Right ventricle myocardium superior (tissue), 1 donor: ENCODE data around the gene TASOR2. TPM values are rescaled to one million over a fixed set of nuclear protein-coding genes. Genes with fewer than 3 reads are reported as not detected.
A peak's percentile ranks its signal among the peaks of the same experiment; 100 is the strongest.

ENCODE experiments used
- ATAC-seq: fragments of 200-7000 bp; cut with Tn5 transposase; one replicate; pipeline ENCODE4 v1.9.1; 2020; ENCODE audit warnings: mild to moderate bottlenecking; ENCODE audit not compliant: poor library complexity
- DNase-seq: peaks from one replicate; pipeline ENCODE4 v3.0.0-alpha.2; 2020
- intact Hi-C: fragments of 100-400 bp; cut with DNase I; formaldehyde crosslinking; loops from one replicate; pipeline ENCODE4 v1.11.2; 2022
- total RNA-seq: library from RNA; stranded (reverse); fragmentation: NEBNext Ultra II Directional; extraction: Animal tissue kit (Norgen Biotek cat#: 25700); gene quantifications from one replicate; pipeline ENCODE4 v1.2.1, GENCODE V29; 2021
- donor health status: DM: no; HTN: yes; CAD: no; lungs with severe emphysema.

The TASOR2 gene
- total RNA-seq, 1 donor from 2014 or later = 35.8 TPM

DNA sequence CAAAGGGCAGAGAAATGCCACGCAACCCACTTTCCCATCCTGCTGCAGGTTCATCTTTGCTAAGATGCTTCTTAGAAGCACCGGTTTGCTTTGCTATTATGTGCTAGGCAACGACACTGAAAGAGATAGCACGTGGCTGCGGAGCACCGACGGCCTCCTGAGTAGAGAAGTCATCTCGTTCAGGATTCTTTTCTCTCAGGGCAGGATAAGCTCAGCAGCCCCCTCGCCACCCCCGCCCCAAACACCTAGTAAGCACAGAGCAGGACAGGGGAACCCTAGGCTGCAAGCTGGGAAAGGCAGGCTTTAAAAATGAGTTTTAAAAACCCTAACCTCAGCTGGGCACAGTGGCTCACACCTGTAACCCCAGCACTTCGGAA is 33.3 kb upstream of the TASOR2 start:
- ATAC-seq (no peak), DNase-seq (no peak)
- intact Hi-C loops = no loop called here

DNA sequence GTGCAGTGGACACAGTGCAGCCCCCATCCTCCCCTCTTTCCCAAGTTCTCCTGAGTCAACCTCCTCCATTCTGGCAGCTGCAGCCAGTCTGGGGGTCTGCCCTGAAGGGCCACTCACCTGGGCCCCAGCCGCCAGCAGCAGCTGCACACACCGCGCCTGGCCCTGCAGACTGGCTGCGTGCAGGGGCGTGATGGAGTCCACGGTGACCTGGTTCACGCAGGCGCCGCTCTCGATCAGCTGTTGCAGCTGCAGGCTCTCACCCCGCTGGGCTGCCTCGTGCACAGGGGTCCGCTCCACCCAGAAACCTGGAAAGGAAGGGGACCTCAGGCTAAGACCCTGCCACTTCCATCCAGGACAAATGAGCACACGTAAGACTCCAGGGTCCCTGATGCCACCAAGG is 31.9 kb upstream of the TASOR2 start:
- no peak for DNase-seq
- intact Hi-C loops = no loop called here
- no peak for ATAC-seq

DNA sequence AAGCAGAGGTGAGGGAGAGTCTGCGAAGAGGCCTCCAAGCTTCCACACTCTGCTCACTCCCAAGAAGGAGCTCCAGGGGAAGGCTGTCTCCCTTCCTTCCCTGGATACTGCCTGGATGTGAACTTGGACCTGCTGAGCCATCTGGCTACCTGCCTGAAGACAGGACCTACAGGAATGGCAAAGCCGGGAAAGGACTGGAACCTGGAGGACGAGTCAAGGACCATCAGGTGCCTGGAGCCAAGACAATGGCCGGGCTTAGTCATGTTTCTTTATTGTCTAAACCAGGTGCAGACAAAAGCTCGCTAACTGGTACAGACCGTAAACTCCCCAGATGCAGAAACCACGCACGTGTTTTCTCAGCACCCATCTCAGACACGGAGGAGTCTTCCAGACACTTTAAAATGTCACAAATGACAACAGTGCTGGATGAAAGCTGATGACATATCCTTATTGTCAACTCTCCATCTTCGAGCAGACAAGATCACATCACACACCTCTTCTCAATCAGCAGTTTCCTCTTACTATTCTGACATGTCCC is 30.4 kb upstream of the TASOR2 start:
- intact Hi-C loops = no loop called here
- ATAC-seq = no peak
- no peak for DNase-seq

DNA sequence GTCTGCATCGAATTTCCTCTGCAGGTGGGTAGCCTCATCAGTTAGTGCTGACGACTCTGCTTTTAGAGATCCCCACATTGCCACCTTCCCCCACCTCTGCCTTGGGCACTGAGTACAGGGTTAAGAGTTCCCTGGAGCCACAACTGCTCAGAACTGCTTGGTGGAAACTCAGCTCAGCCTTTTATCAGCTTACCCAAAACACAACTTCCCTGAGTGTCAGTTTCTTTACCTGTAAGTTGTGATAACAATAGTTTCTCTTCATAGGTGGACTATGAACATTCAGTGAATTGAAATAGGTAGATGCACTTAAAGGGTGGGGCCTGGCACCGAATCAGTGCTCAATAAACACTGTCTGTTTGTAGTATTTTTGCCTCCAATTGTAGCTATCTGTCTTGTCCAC is 29.5 kb upstream of the TASOR2 start:
- ATAC-seq (no peak), DNase-seq (no peak)
- intact Hi-C loops = no loop called here

DNA sequence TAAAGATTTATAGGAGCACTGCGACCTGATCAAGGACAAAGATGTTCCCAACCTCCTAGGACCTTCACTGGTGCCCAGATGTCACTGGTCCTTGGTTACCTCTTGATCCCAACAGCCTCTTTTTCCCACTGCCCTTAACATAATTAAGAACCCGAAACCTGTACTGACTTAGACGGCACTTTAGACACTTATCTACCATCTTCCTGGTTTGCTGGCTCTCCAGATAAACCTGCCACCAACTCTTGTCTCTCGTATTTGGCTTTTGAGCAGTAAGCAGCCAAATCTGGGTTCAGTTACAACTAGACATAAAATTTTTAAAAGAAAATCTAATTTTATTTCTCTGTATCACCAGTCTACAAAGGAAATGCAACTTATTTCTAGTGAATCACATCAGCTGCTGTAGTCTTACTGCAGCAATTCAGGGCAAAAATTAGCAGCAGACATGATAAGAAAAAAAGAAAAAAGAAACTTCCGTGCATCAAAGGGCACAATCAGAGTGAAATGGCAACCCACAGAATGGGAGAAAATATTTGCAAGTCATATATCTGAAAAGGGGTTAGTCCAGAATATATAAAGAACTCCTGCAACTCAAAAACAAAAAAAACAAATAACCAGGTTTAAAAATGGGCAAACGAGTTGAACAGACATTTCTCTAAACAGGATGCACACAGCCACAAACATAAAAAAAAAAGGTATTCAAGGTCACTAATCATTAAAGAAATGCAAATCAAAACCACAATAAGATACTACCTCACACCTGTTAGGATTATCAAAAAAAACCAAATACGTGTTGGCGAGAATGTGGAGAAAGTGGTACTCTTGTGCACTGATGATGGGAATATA is 27.7 kb upstream of the TASOR2 start:
- no peak for DNase-seq
- ATAC-seq = no peak
- intact Hi-C loops = no loop called here

DNA sequence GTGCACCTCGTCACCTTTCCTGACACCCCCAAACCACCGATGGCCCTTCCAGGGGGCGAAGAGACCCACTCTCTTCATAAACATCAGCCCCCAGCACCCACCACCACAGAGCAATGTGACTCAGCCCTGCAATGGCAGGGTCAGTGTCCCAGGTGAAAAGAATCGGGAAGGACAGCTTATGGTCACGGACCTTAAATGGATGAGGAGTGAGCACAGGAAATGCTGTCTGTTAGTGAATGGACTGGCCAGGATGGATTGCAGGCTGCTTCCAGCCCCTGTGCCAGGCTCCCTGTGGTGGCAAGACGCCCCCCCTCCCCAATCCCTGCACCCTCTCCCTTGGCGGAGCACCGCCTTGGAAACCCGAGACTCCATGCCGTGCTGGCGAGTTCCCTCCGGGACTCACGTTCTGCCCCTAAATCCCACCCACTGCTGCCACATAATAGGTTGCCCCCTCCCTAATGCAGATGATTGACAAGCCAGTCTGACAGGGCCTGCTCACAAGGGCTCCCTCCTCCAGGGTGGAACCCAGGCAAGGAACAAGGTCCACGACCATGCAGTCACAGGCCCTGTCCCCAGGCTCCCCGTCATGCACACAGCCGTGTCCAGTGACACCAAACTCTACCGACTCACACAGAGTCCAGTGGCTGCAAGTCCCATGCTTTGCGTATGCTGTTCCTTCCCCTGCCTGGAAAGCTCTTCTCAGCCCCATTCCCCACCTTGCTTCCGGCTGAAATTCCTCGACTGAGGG is 25.6 kb upstream of the TASOR2 start:
- intact Hi-C loops = no loop called here
- DNase-seq (no peak), ATAC-seq (no peak)

DNA sequence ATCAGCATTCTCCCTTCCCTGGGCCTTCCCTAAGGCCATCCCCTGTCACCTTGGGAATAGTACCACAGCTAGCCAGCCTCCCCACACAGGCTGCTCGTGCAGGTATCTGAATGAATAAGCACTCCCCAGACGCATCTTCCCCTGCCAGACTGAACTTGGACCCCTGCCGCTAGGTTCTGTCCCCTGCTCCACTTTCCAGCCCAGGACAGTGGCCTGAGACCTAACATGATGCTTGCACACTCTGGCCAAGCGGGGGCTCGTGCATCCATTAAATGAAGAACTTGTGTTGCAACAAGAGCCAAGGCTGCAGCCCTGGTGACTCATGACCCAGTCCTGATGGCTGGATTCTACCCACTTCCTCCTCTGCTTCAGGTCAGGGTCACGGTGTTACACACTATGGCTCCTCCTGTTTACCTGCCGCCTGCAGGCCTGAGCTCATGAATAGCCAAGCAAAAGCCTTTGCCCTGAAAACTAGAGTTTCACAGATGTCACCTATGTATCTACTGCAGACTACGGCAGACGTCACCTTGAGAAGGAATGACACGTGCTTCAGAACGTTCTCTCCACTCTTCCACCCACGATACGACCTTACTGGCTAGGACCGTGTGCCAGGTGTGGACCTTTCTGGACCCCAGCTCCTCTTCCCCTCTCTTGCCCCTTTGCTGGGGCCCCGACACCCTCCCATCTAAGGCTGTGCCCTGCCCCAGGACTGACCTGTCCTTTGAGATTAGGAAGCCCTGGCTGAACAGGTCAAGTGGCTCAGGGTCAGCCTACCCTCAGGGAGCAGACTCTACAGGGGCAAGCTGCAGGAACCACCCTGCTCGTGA is 24.7 kb upstream of the TASOR2 start:
- peak; percentile 47 for ATAC-seq

DNA sequence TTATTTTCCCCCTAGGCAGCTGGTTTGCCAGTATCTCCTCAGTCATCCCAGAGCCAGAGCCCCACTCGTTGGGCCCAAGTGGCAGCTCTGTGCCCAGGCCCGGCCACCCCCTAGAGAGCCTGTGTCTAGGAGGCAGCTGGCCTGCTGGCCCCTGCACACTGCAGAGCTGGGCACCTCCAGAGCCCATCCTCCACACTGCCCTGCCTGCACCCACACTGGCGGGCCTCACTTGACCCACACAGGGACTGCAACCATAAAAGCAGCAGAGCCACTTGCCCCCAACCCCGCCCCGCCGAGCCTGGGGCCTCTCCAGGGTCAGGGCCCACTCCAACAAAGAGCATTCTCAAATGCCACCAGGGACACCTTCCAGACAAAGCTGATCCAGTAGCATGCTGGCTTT is 23.6 kb upstream of the TASOR2 start:
- DNase-seq (no peak), ATAC-seq (no peak)
- intact Hi-C loops = no loop called here

More for the DNA sequence above, 24.7 kb upstream of the TASOR2 start:
- DNase-seq = peak; percentile 60
- intact Hi-C loops = no loop called here

DNA sequence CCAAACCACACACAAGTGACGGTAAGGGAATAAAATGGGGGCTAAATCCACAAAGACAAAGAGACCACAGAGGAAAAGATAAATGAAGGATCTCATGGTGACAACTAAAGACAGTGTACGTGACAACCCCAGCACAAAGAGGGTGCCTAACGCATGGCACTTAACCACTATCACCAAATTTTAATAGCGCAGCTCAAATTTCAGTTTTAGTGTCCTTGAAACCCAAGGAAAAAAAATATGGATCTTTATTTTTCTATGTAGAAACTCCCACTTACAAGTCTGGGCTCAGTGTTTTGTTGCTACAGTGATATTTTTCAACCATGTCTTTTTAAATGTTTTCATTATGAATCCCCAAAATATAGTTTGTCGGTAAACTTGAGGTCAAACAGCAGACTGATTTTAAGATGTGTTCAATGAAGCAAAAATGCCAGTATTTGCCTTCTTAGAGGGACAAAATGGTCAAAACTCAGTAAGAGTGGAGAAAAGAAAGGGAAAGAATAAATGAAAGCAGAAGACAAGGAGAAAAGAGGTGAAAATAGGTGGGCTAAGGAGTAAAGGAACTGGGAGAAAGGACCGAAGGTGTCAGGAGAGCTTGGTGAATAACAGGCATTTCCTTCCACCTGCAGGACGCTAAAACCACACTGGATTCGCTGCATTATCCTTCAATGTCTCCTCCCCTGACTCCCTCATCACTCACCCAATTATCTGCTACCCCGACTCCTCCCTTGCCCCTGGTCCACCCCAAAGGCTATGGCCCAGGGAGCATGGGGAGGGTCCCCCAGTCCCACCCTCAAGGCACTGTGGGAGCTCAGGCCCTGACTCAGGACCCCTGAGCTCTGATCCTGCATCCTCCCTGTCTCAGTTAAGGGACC is 21.7 kb upstream of the TASOR2 start:
- DNase-seq (no peak), ATAC-seq (no peak)
- intact Hi-C loops = no loop called here

DNA sequence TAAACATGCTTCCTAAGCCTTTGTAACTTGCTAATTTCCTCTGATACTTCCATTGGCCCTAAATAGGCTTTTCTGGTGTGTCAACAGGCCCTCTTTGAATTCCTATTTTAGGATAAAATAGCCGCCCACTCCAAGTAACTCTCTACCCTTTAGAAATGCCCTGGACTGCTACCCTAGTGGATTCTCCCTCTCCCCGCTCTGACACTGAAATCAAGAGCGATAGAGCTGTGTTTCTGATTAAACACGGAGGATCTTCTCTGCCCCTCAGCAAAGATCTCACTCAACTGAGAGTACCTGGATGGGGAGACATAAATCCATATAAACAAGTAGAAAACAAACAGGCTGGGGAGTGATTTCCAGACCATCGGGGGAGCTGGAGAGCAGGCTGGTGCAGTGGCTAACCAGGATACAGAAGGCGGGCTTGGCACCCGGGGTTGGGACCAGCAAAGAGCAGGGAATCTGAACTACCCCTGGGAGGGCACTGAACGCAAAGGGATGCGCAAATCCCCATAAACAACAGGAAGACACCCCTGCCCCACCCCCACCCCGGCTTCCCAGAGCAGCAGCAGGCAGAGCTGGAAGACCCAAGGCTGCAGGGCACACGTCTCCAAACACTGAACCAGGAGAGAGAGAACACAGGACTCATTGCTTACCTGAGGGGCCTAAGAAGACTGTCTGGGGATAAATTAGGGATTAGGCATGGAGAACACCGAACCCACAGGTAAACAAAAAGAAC is 20.8 kb upstream of the TASOR2 start:
- ATAC-seq (no peak), DNase-seq (no peak)
- intact Hi-C loops = no loop called here

DNA sequence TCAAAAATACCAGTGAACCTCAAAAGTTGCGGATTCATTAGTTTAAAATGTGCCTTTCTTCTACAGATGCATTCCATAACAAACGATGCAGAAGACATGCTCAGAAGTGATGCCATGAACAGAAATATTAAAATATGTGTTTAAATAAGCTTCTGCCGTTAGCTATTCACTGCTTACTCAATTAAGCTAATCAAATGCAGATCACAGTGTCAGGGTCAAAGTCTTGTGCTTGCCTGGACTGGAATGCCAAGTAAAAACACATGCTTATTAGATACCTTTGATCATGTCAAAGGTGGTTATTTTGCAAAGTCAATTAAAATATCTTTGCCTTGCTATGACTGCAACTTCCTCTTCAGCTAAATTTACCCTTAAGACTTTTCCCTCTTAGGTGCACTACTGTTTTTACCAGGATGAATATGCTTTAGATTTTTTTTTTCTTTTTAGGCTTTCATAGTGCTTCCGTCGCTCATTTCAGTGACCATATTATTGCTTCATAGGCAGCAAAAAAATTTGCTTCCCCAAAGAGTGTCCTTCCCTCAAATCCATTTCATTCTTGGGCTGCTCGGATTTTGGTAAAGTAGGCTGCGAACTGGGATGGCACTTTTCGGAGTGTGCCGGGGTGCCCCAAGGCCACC is 19.1 kb upstream of the TASOR2 start:
- ATAC-seq = no peak
- intact Hi-C loops = no loop called here
- DNase-seq = no peak

DNA sequence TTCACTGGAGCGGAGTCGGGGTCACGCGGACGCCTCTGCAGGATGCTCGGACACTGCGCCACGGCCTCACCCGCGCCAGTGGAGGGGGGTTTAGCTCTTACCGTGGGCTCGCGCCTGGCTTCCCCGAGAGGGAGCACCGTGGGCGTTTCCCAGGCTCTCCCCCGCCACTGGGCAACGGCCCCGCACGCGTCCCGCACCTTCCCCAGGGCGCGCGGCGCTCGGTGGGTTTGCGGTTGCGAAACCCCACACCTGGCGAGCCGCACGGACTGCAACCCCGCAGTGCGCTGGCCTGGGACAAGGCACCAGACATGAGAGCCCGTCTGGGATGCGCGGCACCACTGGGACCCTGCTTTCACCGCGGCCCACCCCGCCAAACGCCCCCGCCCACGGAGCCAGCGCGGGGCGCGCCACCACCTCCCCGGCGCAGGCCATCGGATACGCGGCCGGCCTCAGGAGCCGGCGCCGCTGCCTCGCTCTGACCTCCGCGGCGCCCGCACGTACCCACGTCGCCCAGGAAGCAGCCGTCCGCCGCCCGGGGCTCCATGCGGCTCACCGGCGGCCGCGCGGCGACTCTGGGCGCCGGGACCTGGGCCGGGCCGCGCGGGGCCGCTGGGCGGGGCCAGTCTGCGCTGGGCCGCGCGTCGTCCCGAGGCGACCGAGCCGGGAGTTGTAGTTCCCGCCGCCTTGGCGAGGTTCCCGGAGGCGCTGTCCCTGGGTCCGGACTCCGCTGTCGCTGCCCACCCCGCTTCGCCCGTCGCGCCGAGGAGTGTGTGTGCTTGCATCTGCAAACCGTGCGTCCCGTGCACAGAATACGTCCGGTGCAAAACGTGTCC is 18.4 kb upstream of the TASOR2 start, which contains the start of gene ASB13:
TSS of gene ASB13 (minus strand) at position 588 of the 833 bp plus-strand sequence. CDS start at position 544, 44 bp downstream.
- intact Hi-C loops = no loop called here
- DNase-seq (peak; percentile 91), ATAC-seq (peak; percentile 97)

DNA sequence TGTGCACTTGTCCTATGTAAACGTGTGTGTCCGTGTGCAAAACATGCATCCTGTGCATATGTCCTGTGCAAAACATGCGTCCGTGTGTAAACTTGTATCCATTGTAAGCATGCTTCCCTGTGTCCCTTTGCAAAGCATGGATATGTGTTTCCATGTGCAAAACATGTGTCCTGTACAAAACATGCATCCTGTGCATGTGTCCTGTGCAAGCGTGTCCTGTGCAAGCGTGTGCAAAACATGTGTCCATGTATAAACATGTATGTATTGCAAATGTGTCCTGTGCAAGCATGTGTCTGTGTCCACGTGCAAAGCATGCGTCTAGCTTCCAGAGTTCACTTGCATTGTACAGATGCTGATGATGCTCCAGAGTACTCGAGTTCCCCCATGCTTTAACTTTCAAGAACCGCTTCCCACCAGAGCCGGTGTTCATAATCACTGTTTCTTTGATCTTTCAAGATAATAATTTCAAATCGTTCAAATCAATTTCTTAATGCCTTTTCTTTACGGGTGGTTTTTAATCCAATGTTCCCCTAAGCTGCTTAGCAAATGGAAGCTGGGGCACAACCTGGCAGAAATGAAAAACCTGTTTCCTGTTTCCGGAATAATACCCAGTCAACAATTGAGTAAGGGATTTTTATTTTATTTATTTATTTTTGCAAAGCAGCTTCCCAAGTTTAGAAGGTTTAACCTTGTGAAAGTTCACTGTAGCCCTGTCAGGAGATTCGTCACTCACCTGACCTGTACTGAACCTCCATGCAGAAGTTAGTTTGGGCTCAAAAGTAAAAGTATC is 17.6 kb upstream of the TASOR2 start:
- ATAC-seq (no peak), DNase-seq (no peak)
- intact Hi-C loops = no loop called here

DNA sequence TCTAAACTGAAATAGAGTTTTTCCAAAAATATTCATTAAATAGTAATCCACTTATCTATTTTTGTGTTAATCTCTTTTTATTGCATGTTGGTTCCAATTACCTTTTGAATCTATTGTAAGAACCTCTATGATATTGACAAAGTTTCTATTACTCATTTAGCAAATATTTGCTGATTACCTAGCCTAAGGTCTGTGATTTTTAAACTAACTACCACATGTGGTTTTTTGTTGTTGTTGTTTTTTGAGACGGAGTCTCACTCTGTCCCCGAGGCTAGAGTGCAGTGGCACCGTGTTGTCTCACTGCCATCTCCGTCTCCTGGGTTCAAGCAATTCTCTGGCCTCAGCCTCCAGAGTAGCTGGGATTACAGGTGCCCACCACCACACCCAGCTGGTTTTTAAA is 16.2 kb upstream of the TASOR2 start:
- DNase-seq = no peak
- intact Hi-C loops = no loop called here
- ATAC-seq = no peak

DNA sequence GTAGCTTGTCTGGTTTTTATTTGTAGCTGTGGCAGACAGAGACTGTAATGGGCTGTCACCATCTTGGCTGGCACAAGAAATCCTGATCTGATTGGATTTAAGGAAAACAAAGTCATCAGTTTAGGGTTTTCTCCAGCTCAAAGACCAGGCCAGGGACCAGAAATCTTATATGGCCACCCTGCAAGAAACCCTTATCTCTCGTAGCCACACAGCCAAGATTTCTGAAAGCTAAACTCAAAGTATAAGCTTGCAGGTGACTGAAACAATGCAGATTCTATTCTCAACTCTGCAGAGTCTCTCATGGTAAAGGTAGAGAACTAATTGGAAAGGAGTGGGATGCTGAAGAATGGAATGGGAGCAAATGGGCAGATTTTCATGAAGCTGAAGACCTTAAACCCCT is 15.0 kb upstream of the TASOR2 start:
- intact Hi-C loops = no loop called here
- no peak for ATAC-seq
- DNase-seq = no peak
